Activated CD4-positive, alpha-beta T cell treated with anti-CD3 and anti-CD28 coated beads for 24 hours (primary cell): Measurements from ENCODE around the gene RUBCNL.

Experiments used
- DNase-seq, 2 donors: peaks; one replicate each; pipeline ENCODE4 v3.0.0-alpha.2; 2020; ENCODE audit warnings: low read depth in 2 of 2

Gene RUBCNL

GRCh38 chr13:46340631-46341111 is 46.4 kb downstream of the RUBCNL start:
- no peak for DNase-seq

- no peak for DNase-seq
These were observed 47.0 kb downstream of the RUBCNL start for GRCh38 chr13:46340011-46340410.

- DNase-seq: no peak
These were observed 47.9 kb downstream of the RUBCNL start for GRCh38 chr13:46339035-46339666.

- DNase-seq: no peak
These were observed 49.4 kb downstream of the RUBCNL start for GRCh38 chr13:46337700-46338099.

- DNase-seq: no peak
These were observed 52.8 kb downstream of the RUBCNL start for GRCh38 chr13:46334035-46334822.

- no peak for DNase-seq
These were observed 54.3 kb downstream of the RUBCNL start for GRCh38 chr13:46332772-46333171.

GRCh38 chr13:46329624-46330023 is 57.4 kb downstream of the RUBCNL start:
- DNase-seq: no peak

- DNase-seq: no peak
These were observed 59.8 kb downstream of the RUBCNL start for GRCh38 chr13:46327246-46327645.

GRCh38 chr13:46324976-46325375 is 62.1 kb downstream of the RUBCNL start:
- no peak for DNase-seq

GRCh38 chr13:46321494-46322225 is 65.4 kb downstream of the RUBCNL start:
- DNase-seq: peak; percentile 50 to 63

GRCh38 chr13:46320821-46321220 is 66.2 kb downstream of the RUBCNL start:
- no peak for DNase-seq

GRCh38 chr13:46320406-46320805 is 66.6 kb downstream of the RUBCNL start:
- no peak for DNase-seq

- DNase-seq: no peak
These were observed 68.1 kb downstream of the RUBCNL start for GRCh38 chr13:46318986-46319385.

- no peak for DNase-seq
These were observed 69.9 kb downstream of the RUBCNL start for GRCh38 chr13:46317120-46317519.

- no peak for DNase-seq
These were observed 71.5 kb downstream of the RUBCNL start for GRCh38 chr13:46315491-46316075.

- DNase-seq: no peak
These were observed 72.0 kb downstream of the RUBCNL start for GRCh38 chr13:46315036-46315435.

- DNase-seq: no peak
These were observed 72.5 kb downstream of the RUBCNL start for GRCh38 chr13:46314587-46314986.

GRCh38 chr13:46313432-46314257 is 73.4 kb downstream of the RUBCNL start:
- no peak for DNase-seq

- no peak for DNase-seq
These were observed 74.0 kb downstream of the RUBCNL start for GRCh38 chr13:46313024-46313423.

GRCh38 chr13:46311217-46311616 is 75.8 kb downstream of the RUBCNL start:
- no peak for DNase-seq

- no peak for DNase-seq
These were observed 77.0 kb downstream of the RUBCNL start for GRCh38 chr13:46310066-46310465.
